ACHN (cell line): ENCODE data around the gene EEPD1.

Experiments used
- DNase-seq: peaks from one replicate; pipeline ENCODE4 v3.0.0-alpha.2; 2015
- in situ Hi-C: cut with HindIII; loops from 2 replicates; pipeline ENCODE4 v1.10.0; 2017; ENCODE audit warnings: low sequenced_read_pairs, low pct_ligation_motif_present, low pct_unique_long_range_greater_than_20kb

Gene EEPD1

DNA sequence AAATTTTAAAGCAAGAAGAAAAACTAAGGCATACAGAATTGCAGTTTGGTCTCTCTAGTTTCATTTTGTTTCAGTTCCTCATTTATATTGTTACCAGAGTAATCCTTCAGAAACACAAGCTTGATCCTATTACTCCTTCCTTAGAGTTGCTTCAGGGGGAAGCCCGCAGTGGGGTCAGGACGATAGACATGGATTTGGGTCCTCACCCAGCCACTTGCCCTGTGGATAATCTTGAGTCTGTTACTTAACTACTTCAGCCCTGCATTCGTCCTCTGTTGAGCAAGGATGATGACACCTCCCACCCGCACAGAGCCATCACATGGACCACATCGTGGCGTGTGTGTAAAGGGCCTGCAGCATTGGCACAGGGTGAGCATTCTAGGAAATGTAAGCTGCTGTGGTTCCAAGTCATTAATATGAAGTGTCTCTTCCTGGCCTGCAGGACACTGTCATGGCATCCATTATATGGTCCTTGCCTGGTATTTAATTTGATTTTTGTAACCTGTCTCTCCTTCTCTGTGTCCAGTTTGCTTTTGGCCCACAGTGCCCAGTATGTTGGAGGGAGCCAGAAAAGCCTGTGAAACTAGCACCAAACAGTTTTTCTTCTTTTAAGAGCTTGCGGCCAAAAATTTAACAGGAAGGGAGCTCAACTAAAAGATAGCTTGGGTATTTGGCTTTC lies 111.2 kb downstream of the EEPD1 start:
- in situ Hi-C loops = no loop called here
- DNase-seq = no peak

DNA sequence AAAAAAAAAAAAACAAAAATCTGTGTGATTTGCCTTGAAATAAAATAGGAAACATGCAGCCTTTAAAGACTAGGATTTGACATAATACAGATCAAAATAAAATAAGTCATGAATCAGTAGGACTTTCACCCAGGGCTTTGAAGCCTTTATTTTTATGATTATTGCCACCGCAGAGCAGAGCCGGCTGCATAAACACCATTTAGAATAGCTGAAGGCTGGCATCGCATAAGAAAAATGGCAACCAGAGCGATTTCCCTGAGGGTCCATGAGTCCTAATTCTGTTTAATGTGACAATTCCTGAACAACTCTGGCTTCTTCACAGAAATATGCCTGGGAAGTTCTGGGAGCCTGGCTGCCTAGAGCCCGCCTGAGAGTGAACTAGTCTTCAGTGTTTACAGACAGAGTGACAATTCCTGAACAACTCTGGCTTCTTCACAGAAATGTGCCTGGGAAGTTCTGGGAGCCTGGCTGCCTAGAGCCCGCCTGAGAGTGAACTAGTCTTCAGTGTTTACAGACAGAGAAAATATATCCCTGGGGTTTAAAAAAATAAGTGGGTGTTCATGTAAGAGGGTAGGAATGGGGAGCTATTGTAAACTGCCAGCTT lies 112.0 kb downstream of the EEPD1 start:
- no peak for DNase-seq
- in situ Hi-C loops = no loop called here

DNA sequence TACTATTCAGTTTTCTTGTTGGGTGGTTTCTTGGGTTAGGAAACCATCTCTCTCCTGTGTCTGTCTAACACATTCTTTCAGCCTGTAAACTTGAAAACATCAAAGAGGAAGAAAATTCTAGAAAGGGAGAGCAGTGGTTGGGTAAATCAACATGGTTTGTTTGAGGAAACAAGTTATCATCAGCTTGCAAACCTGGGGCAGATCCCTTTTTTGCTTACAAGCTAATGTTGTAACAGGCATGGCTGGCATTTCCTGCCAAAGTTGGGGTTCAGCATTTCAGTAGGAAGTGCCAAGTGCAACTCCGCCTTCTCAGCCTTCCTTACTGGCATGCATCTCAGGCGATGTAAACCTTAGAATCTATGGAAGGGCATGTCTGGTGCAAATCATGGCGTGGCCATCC lies 112.6 kb downstream of the EEPD1 start:
- no peak for DNase-seq
- in situ Hi-C loops = no loop called here

DNA sequence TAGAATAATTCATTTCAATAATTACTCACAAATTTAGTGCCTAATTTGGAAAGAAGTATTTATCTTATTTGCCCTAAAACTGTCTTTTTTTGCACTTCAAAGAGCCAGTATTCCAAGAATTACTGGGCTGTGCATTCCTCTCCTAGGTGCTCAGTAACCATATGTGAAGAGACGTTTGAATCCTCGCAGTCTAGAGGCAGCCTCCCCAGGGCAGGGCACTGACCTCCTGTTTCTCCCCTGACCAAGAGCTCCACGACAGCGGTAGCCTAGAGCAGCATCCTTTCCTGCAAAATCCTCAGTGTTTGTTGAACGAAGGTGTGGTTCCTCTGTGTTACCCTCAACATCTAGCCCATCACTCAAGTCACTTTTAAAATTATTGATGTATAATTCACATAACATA lies 113.1 kb downstream of the EEPD1 start:
- in situ Hi-C loops = no loop called here
- no peak for DNase-seq

DNA sequence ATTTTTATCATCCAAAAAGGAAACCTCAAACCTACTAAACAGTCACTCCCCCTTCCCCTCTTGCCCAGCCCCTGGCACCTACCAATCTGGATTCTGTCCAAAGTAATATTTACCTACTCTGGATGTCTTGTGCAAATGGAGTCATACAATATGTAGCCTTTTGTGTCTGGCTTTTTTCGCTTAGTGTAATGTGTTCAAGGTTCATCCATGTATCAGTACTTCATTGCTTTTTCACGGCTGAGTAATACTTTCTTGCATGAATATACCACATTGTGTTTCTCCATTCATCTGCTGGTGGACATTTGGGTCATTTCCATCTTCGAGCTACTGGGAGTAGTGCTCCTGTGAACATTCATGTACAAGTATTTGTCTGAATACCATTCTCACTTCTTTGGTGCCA lies 113.6 kb downstream of the EEPD1 start:
- no peak for DNase-seq
- in situ Hi-C loops = no loop called here

DNA sequence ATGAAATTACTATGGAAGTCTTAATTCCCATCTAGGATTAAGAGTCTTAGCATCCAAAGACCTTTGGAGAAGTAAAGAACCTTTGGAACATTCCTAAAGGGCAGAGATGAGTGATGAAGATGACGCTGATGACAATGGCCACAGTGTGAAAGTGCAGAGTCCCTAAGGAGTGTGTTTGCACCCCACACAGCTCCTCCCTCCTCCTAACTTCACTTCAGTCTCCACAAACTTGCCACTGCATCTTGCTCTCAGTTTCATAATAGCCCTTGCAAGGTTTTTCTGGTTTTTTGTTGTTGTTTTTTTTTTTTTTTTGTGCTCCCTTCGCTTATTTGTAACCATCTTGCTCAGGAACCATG lies 119.1 kb downstream of the EEPD1 start:
- DNase-seq = no peak
- in situ Hi-C loops = no loop called here

DNA sequence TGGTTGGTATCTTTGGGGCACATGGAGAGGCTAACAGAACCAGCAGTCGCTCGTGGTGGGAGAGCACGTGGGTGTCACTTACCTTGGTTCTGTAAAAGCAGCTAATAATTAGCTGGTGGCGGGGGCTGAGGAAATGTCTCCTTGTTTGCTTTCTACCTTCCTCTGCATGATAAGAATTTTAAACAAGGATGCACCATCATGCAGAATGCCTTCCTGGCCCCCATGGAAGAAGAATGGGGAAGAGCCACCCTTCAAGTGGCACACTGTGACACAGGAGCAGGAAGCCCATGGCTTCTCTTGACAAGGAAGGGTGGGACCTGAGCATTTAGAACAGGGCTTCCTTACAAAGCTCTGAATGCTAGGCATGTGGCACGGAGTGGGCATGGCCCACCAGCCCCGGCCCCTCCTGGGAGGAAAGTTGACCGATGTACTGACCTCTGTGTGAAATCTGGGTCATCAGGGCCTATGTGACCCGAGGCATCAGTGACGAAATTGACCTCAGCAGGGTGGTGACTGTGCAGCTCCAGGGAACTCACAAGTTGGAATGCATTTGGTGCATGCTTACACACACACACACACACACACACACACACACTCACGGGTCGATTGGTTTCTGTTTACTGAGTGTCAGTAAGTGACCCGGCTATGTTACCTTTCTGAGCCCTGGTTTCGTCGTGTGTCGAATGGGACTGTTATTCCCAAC lies 119.7 kb downstream of the EEPD1 start:
- no peak for DNase-seq
- in situ Hi-C loops = no loop called here

DNA sequence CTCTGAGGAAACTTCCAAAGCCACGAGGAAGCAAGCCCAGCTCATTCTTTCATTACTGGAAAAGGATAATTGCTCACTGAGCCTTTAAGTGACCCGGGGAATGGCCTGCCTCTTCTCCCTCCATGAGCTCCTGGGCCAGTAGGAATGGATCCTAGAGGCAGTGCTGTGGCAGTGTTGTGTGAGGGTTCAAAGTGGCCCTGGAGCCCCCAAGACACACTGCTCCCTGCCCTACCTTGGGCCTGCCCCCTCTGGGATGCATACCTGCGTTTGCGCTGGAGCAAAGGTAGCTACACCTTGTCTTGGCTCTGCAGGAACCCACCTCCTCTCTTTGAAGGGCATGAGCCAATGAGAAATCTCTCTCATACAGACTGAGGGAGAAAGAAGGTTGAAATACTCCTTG lies 120.8 kb downstream of the EEPD1 start:
- no peak for DNase-seq
- in situ Hi-C loops = no loop called here

DNA sequence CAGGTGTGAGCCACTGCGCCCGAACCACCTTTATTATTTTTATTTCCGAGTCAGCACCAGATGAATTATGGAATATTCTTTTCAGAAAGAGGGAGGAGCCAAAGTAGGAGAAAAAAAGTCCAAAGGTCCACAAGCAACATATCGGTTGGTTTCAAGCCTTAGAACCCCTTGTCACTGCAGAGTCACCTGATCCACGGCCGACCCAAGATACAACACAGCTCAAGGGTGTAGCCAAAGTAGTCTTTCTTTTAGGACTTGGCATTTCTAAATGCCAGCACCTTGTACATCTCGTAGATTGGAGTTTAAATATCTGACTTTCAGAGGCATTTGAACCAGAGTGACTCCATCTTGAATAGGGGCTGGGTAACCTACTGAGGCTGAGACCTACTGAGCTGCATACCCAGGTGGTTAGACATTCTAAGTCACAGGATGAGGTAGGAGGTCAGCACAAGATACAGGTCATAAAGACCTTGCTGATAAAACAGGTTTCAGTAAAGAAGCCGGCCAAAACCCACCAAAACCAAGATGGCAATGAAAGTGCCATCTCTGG lies 122.8 kb downstream of the EEPD1 start:
- in situ Hi-C loops = no loop called here
- no peak for DNase-seq

DNA sequence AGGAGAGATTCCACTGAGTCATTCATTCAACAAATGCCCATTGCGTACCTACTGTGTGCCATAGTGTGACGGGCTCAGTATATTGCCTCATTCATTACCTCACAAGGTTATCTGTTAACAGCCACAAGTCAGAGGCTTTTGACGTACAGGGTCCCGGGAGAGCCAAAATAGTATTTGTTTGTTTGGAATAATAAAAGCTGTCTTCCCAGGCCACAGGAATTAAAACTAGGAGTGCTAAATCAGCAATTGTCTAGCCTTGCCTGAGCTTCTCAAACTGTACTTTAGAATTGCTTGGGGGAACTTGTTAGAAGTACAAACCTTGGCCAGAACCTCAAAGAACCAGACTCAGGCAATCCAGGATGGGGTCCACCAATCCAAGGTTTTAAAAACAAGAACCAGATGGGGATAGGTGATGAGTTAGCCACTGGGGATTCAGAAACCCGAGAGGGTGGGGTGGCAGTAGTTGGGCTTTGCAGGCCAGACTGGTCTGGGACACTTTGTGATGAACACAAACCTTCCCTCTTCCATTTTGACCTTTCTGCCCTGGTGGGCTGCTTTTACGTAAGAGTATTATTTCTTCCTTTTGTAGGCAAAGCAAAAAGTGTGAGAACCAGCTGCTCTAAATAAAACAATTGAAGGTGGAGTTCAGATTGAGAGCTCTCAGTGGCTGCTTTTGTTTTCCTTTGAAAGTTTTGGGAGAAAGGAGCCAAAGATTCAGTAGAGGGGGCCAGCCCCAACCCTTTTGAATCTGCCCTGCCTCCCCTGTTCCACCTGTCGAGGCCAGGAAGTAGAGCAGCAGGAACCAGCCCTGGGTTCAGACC lies 123.6 kb downstream of the EEPD1 start:
- in situ Hi-C loops = no loop called here
- DNase-seq = no peak

DNA sequence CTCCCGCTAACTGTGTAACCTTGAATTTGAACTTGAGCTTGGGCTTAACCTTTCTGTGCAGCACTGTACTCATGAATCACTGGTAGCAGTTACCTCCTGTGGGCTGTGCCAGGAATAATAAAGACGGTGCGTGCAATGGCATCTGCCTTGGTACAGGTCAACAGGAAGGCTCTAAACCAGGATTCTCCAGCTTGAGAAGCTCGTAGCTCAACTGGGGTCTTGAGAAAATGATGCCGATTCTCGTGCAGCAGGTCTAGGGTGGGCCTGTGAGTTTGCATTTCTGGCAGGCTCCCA lies 124.1 kb downstream of the EEPD1 start:
- in situ Hi-C loops = no loop called here
- DNase-seq = no peak

DNA sequence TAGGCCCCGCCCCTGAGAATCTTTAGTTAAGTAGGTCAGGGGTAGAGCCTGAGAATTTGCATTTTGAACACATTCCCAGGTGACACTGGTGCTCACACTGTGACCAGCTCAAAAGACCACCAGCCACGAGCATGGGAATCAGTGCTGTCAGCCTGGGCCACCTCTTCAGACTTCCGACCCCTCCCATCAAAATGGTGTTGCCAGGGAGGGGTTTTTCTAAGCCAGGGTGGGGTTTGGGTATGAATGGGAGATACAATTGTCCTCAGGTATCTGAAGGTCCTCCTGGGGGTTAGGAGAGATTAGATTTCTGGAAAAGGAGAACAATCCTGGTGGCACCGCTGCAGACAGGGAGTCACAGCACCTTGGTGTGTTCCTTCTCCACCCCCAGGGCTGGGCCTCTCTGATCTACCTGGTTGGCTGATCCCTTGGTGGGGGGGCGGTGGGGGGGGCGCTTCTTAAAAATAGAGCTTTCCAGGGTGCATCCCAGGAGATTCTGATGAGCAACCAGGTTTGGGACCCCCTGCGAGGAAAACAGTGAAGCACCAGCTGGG lies 125.1 kb downstream of the EEPD1 start:
- in situ Hi-C loops = no loop called here
- no peak for DNase-seq

DNA sequence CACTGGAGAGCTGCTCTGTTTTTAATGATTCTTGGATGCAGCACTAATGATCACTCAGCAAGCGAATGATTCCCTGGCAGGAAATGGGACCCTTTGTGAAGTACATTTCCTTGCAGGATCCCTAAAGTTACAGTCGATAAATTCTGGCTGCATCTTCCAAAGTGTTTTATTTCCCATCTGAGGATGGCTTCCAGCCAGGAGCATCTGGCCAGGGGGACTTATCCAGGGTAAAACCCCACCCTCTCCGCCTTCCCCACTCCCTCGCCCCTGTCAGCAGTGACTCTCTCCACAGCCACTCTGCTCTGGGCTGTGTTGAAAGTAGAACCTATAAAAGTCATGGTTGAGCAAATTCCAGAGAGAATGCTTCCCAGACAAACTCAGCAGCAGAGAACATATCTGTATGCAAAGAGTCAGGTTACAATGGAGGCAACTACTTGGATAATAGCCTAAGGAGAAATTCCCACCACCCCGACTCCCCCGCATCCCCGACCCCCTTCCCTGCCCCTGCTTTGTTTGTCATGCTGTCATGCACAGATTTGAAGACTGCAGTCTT lies 125.6 kb downstream of the EEPD1 start:
- no peak for DNase-seq
- in situ Hi-C loops = no loop called here

DNA sequence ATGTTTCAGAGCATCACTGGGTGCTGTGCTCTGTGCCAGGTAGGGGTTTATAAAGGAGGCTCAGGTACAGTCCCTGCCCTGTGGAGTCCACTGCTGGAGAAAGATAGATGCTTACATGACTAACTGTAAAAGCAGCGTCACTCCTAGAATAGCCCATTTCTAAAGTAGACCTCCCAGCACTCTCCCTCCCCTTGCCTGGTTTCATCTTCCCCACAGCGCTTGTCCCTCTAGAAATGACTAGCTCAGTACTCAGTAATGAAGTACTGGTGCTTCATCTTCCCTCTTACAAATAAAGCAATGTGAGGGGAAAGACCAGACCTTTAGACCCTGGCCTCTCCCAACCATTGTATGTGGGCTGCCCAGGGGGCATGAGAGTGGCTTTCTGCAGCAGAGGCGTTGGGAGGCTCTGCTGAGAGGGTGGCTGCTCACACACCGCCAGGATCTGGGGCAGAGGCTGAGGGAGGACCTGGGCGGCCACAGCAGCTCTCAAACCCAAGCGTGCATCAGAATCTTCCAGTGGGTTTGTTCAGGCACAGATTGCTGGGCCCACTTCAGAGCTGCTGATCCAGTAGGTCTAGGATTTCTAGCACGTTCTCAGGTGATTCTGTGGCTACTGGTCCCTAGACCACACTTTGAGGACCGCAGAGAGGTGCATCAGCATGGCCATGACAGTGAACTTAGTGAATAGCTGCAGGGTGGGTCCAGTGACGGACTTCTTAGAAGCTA lies 126.3 kb downstream of the EEPD1 start:
- DNase-seq = no peak
- in situ Hi-C loops = no loop called here

DNA sequence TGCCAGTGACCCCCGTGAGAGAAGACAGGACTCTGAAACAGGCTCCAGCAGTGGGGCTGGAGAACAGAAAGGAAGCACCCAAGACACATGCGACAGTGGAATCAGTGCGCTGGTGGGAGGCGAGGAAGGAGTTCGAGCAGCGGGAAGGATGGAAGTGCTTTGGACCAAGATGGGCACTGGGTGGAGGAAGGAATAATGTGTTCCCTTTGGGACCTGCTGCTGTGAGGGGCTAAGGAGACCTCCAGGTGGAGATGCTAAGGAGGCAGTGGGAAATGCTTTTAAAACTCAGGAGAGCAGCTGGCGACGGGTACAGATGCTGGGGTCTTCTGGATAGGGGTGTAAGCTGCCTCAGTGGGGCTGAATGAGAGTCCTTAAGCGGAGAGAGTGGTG lies 126.9 kb downstream of the EEPD1 start:
- DNase-seq = no peak
- in situ Hi-C loops = no loop called here

DNA sequence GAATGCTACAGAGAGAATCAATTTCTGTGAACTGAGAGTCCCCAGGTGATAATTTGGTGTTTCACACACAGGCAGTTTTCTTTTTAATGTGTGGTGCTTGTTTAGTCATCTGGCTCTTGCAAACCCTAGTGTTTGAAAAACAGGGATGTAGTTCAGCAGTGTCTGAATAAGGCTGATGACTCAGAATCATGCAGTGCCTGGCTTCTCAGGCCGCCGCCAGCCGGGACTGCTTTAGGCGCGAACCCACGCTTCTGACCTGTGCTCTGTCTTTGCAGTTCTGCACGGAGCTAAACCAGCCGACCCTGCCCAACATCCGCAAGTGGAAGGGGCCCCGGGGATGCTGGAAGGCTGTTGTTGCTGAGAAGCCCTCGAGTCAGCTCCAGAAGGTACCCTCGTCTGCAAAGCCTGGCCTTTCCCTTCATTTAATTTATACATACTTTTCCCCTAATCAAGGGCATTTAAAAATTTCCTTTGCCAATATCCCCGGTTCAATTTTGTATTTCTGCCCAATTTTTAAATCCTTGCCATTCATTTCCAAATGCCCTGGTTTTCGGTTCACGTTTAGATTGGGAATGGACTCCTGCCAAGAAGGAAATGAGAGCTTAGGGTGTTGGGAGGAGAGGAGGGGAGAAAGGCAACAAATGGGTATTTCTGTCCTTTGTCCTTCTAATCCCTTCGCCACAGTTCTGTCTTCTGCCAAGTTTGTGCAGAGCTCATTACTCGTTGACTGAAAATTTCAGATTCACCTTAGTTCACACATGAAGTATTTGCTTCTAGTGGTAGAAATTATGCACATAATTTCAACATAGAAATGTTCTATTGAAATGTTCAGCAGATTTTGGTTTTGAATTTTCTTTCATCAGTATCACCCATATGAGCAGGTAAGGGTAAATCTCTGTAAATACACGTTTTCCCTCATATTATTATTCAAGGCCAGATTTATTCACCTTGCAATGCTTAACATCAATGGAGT lies 128.1 kb downstream of the EEPD1 start:
- DNase-seq = peak; percentile 87
- in situ Hi-C loops = no loop called here
